ENCODE measurements around the gene PLA2G15.

GRCh38 chr16:68286153-68287074 is 41.2 kb downstream of the PLA2G15 start:
- TF ChIP-seq CTCF (IDR thresholded peaks at IDR 0.05) (no peak), EZH2 (IDR thresholded peaks at IDR 0.05; ENCODE audit: borderline replicate concordance, insufficient read depth, low read depth, low read length, poor library complexity, severe bottlenecking) (no peak)

All from B cell (primary cell).